Uterus (tissue), 2 donors: ENCODE measurements around the gene FXN.

Experiments
- CTCF ChIP-seq, 4 experiments: fragments of 200-600 bp in 2 of 4; fragments of 450-650 bp in 2 of 4; sonication (generic) in 2 of 4; IDR thresholded peaks; one replicate each; pipeline ENCODE4 v1.5.1; 2016 to 2019; ENCODE audit warnings: antibody characterized with exemption in 4 of 4, mild to moderate bottlenecking in 2 of 4, moderate library complexity in 1 of 4
- POLR2A ChIP-seq, 2 donors: fragments of 450-650 bp; IDR thresholded peaks; one replicate each; pipeline ENCODE4 v1.6.1; 2016; ENCODE audit warnings: antibody characterized with exemption in 2 of 2, mild to moderate bottlenecking in 1 of 2, moderate library complexity in 1 of 2

- TF ChIP-seq POLR2A (IDR thresholded peaks at IDR 0.05) (no peak), CTCF (IDR thresholded peaks at IDR 0.05) (no peak)
These were observed 42.5 kb downstream of the FXN start for GRCh38 chr9:69078069-69078468.
